ENCODE data around the gene WDR33. TPM values are rescaled to one million over a fixed set of nuclear protein-coding genes. Genes with fewer than 3 reads are reported as not detected.

The WDR33 gene
- 10 to 100 TPM; 15.6 to 38.3 (median 28.0) TPM for total RNA-seq
- long read RNA-seq, transcript WDR33-204 (6 exons, 3,104 nt), result major isoform, 12 of 17 reads
- long read RNA-seq, partial matches to known transcripts, result 2 of 17 reads
- long read RNA-seq, other reads (novel, unspliced or antisense), result 3 of 17 reads

DNA sequence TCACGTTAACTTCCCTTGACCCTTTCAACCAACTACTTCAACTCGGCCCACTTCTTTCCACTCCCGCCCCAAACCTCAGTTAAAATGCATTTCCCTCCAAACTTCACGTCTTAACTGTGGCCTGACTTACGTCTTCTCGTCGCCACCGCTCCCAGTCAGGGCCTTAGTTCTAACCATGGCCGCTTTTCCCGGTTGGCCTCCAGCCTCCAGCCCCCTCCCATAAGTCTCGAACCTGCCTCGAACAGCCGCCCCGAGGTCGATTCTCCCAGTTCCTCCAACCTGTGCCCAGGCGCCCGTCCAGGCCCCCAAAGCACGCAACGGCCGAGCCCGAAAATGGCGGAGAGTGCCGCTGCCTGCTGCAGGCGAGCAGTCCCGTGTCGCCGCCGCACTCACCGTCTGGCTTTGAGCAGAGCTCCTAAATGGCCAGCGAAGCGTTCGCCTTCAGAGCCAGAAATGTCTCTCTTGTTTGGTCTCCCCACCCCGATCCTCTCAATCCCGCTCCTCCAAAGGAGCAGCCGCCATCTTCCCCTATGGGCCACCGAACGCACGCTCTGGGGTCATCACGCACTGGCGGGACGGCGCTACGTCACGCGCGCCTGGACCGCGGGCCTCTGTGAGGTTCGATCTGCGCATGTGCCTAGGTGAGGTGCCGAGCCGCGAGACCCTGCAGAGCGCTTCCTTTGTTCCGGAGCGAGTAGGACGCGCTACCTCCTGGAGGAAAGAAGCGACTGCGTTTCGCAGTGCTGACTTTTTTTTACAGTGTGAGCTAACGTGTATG, at the start of gene WDR33:
WDR33 (minus strand) TSS at position 553 of the 778 bp plus-strand sequence. CDS start 40,190 bp downstream, outside the sequence.
- DNase-seq, result peak; percentile 92 to 95 (median 95)
- intact Hi-C loops (cut with DNase I), result loop anchor here in 1 of 2 donors (2.0 kb wide), 1 partner anchor 110 kb away; the partner anchor contains the start of gene SFT2D3
- TF ChIP-seq, protein P1, sequence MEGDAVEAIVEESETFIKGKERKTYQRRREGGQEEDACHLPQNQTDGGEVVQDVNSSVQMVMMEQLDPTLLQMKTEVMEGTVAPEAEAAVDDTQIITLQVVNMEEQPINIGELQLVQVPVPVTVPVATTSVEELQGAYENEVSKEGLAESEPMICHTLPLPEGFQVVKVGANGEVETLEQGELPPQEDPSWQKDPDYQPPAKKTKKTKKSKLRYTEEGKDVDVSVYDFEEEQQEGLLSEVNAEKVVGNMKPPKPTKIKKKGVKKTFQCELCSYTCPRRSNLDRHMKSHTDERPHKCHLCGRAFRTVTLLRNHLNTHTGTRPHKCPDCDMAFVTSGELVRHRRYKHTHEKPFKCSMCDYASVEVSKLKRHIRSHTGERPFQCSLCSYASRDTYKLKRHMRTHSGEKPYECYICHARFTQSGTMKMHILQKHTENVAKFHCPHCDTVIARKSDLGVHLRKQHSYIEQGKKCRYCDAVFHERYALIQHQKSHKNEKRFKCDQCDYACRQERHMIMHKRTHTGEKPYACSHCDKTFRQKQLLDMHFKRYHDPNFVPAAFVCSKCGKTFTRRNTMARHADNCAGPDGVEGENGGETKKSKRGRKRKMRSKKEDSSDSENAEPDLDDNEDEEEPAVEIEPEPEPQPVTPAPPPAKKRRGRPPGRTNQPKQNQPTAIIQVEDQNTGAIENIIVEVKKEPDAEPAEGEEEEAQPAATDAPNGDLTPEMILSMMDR (IDR thresholded peaks at IDR 0.05), result peak; percentile 17 to 23 (median 19)
- TF ChIP-seq POLR2A (IDR thresholded peaks at IDR 0.05), result peak; percentile 79
- ATAC-seq, result peak; percentile 90 to 98 (median 98)
- H3K36me3 ChIP-seq, result no peaks in the 10 kb centered on the region
- H3K27me3 ChIP-seq, result no peaks in the 10 kb centered on the region
- H3K9me3 ChIP-seq, result no peaks in the 10 kb centered on the region
- peak within 1 kb of the TSS; percentile 87 to 99 (median 97) for H3K27ac ChIP-seq
- peaks cover 0 to 55% (median 19%) of the 10 kb centered on the region in 4 donors for H3K4me1 ChIP-seq
- WGBS (ENCODE audit: insufficient coverage, low coverage, low lambda C conversion rate, missing lambda C conversion rate), result 1% methylated on average over 28 of the region's 62 CpGs
- H3K4me3 ChIP-seq, result peak within 1 kb of the TSS; percentile 70 to 88 (median 78)

DNA sequence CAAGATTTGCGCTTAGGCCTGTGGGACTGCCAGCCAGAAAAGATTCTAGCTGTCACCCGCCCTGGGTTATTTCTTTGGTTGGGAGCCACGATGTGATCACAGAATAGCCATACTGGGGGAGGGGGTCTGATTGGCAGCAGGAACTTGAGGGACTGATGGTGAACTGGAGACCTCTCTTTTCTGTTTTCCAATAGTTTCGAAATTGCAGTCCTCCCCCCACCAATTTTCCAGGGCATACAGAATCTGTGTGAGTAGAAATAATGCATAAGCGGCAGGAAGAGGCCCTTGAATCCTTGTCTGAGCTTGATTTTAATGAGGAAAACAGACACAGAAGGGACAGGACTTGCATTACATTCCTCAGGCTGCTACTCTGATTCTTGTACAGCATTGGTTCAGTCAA, 49.2 kb upstream of the WDR33 start:
- Histone ChIP-seq H3K9me3 (no peaks in the 10 kb centered on the region), H3K36me3 (peaks cover 0 to 15% (median 8%) of the 10 kb centered on the region in 4 donors), H3K4me3 (no peak overlapping the region), H3K4me1 (peaks cover 0 to 35% (median 2%) of the 10 kb centered on the region in 4 donors), H3K27me3 (no peaks in the 10 kb centered on the region), H3K27ac (no peak overlapping the region)
- TF ChIP-seq, protein P1 (IDR thresholded peaks at IDR 0.05), result no peak
- TF ChIP-seq POLR2A (IDR thresholded peaks at IDR 0.05), result no peak
- intact Hi-C loops (cut with DNase I), result no loop called here
- ATAC-seq, result no peak
- DNase-seq, result no peak
- WGBS (ENCODE audit: insufficient coverage, low coverage, low lambda C conversion rate, missing lambda C conversion rate), result 40% methylated on average over 3 of the region's 5 CpGs

DNA sequence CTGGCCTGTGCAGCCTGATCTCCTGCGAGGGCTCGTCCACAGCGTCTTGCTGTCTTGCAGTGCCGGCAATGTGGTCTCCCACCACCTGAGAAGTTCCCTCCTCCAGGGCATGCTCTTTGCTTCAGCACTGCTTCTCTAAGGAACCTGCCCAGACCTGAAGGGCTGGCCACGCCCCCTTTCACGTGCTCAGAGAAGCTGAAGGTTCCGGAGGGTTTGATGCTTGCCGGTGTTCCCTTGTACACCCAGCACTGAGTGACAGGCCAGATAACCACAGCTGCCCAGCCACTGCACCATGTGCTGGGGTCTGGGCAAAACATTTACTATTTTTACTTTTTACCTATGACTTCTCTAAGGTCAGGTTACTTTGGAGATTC, 48.7 kb upstream of the WDR33 start:
- 12% methylated on average over 5 of the region's 8 CpGs for WGBS (ENCODE audit: insufficient coverage, low coverage, low lambda C conversion rate, missing lambda C conversion rate)
- peak in 1 of 4 donors; percentile 11 for ATAC-seq
- TF ChIP-seq, protein P1 (IDR thresholded peaks at IDR 0.05), result no peak
- no peak for TF ChIP-seq POLR2A (IDR thresholded peaks at IDR 0.05)

DNA sequence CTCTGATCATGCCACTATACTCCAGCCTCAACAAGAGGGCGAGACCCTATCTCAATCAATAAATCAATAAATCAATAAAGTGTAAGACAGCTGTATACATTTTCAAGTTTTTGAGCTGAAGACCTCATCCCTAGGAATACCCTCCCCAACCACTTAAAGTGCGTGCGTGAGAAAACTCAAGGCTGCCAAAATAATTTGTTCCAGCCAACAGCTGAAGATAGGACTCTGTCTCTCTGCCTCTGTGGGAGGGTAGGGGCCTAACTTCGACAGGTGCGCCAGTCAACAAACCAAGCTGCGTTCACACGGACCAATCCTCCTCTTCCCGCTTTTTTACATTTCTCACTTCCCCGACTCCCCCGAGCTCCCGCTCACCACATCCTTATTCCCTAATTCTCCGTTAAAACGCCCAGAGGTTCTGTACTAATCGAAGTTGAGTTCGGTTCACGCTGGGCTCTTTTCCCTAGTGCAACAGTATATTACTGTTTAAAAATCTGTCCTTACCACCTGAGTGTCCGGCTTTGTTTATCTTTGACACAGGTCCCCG, 46.4 kb upstream of the WDR33 start:
- TF ChIP-seq POLR2A (IDR thresholded peaks at IDR 0.05), result no peak
- TF ChIP-seq, protein P1 (IDR thresholded peaks at IDR 0.05), result no peak
- peak overlapping the region; percentile 61 to 67 (median 66) for H3K27ac ChIP-seq
- WGBS (ENCODE audit: insufficient coverage, low coverage, low lambda C conversion rate, missing lambda C conversion rate), result 1% methylated on average over 18 of the region's 18 CpGs
- peak overlapping the region; percentile 80 to 91 (median 86) for H3K4me3 ChIP-seq
- peaks cover 0 to 3% (median 0%) of the 10 kb centered on the region in 4 donors for H3K36me3 ChIP-seq
- intact Hi-C loops (cut with DNase I), result no loop called here
- ATAC-seq (peak in 1 of 4 donors; percentile 3), DNase-seq (no peak)
- H3K9me3 ChIP-seq, result no peaks in the 10 kb centered on the region
- H3K4me1 ChIP-seq, result peaks cover 0 to 36% (median 5%) of the 10 kb centered on the region in 4 donors
- no peaks in the 10 kb centered on the region for H3K27me3 ChIP-seq

More for the DNA sequence above, 48.7 kb upstream of the WDR33 start:
- peaks cover 0 to 39% (median 4%) of the 10 kb centered on the region in 4 donors for H3K4me1 ChIP-seq
- DNase-seq, result peak in 2 of 3 donors; percentile 55 to 58
- H3K27ac ChIP-seq, result no peak overlapping the region
- no peaks in the 10 kb centered on the region for H3K9me3 ChIP-seq
- no peak overlapping the region for H3K4me3 ChIP-seq
- no peaks in the 10 kb centered on the region for H3K27me3 ChIP-seq
- intact Hi-C loops (cut with DNase I), result no loop called here
- peaks cover 0 to 10% (median 6%) of the 10 kb centered on the region in 4 donors for H3K36me3 ChIP-seq

Measured in right lobe of liver (tissue), 6 donors.